ENCODE data around the gene PEX11G. TPM values are rescaled to one million over a fixed set of nuclear protein-coding genes. Genes with fewer than 3 reads are reported as not detected.

The PEX11G gene
- total RNA-seq, 4 donors from 2014 or later: 2.9 to 5.2 (median 4.1) TPM

GRCh38 chr19:7469669-7470285, 19.1 kb downstream of the PEX11G start:
- WGBS: 96% methylated on average over 25 of the region's 31 CpGs
- H3K27ac ChIP-seq: no peak overlapping the region
- H3K36me3 ChIP-seq: peaks cover 65% of the 10 kb centered on the region
- no peak for TF ChIP-seq POLR2AphosphoS5 (IDR thresholded peaks at IDR 0.05)
- no peak for TF ChIP-seq EP300 (IDR thresholded peaks at IDR 0.05)
- no peak for TF ChIP-seq CTCF (IDR thresholded peaks at IDR 0.05)
- no peak for TF ChIP-seq POLR2A (IDR thresholded peaks at IDR 0.05)
- H3K9me3 ChIP-seq: no peaks in the 10 kb centered on the region
- H3K27me3 ChIP-seq: no peaks in the 10 kb centered on the region
- no peak overlapping the region for H3K4me3 ChIP-seq
- no peak for DNase-seq (ENCODE audit: low spot score in 2 of 2)
- no peaks in the 10 kb centered on the region for H3K4me1 ChIP-seq

- TF ChIP-seq EP300 (IDR thresholded peaks at IDR 0.05) (no peak), CTCF (IDR thresholded peaks at IDR 0.05) (no peak), POLR2A (IDR thresholded peaks at IDR 0.05) (no peak), POLR2AphosphoS5 (IDR thresholded peaks at IDR 0.05) (no peak)
- Histone ChIP-seq H3K36me3 (peaks cover 74% of the 10 kb centered on the region), H3K4me1 (no peaks in the 10 kb centered on the region), H3K9me3 (no peaks in the 10 kb centered on the region), H3K27ac (no peak overlapping the region), H3K27me3 (no peaks in the 10 kb centered on the region), H3K4me3 (no peak overlapping the region)
- WGBS: 83% methylated on average over 8 of the region's 24 CpGs
- no peak for DNase-seq (ENCODE audit: low spot score in 2 of 2)
Measured at GRCh38 chr19:7468840-7469239, 20.0 kb downstream of the PEX11G start.

GRCh38 chr19:7467009-7467989, 21.5 kb downstream of the PEX11G start:
- TF ChIP-seq POLR2AphosphoS5 (IDR thresholded peaks at IDR 0.05) (no peak), EP300 (IDR thresholded peaks at IDR 0.05) (no peak), POLR2A (IDR thresholded peaks at IDR 0.05) (no peak), CTCF (IDR thresholded peaks at IDR 0.05) (no peak)
- no peaks in the 10 kb centered on the region for H3K4me1 ChIP-seq
- H3K36me3 ChIP-seq: peaks cover 88% of the 10 kb centered on the region
- H3K27ac ChIP-seq: no peak overlapping the region
- WGBS: 93% methylated on average over 70 of the region's 86 CpGs
- H3K4me3 ChIP-seq: no peak overlapping the region
- no peaks in the 10 kb centered on the region for H3K27me3 ChIP-seq
- no peak for DNase-seq (ENCODE audit: low spot score in 2 of 2)
- no peaks in the 10 kb centered on the region for H3K9me3 ChIP-seq

GRCh38 chr19:7463575-7463974, 25.3 kb downstream of the PEX11G start:
- no peak for DNase-seq (ENCODE audit: low spot score in 2 of 2)
- H3K36me3 ChIP-seq: peaks cover 90% of the 10 kb centered on the region
- H3K27ac ChIP-seq: no peak overlapping the region
- no peaks in the 10 kb centered on the region for H3K4me1 ChIP-seq
- H3K9me3 ChIP-seq: no peaks in the 10 kb centered on the region
- no peaks in the 10 kb centered on the region for H3K27me3 ChIP-seq
- WGBS: 96% methylated on average over 15 of the region's 23 CpGs
- TF ChIP-seq EP300 (IDR thresholded peaks at IDR 0.05): no peak
- H3K4me3 ChIP-seq: no peak overlapping the region

- DNase-seq (ENCODE audit: low spot score in 2 of 2): no peak
- WGBS: 85% methylated on average over 15 of the region's 28 CpGs
- no peaks in the 10 kb centered on the region for H3K4me1 ChIP-seq
- H3K27ac ChIP-seq: no peak overlapping the region
- TF ChIP-seq POLR2AphosphoS5 (IDR thresholded peaks at IDR 0.05): no peak
- TF ChIP-seq CTCF (IDR thresholded peaks at IDR 0.05): no peak
- no peak for TF ChIP-seq POLR2A (IDR thresholded peaks at IDR 0.05)
- no peak for TF ChIP-seq EP300 (IDR thresholded peaks at IDR 0.05)
- no peaks in the 10 kb centered on the region for H3K27me3 ChIP-seq
- peaks cover 81% of the 10 kb centered on the region for H3K36me3 ChIP-seq
- H3K9me3 ChIP-seq: no peaks in the 10 kb centered on the region
- H3K4me3 ChIP-seq: no peak overlapping the region
Measured at GRCh38 chr19:7461841-7462629, 26.8 kb downstream of the PEX11G start.
